SK-N-SH (cell line): ENCODE data around the gene TMEM164. TPM values are rescaled to one million over a fixed set of nuclear protein-coding genes. Genes with fewer than 3 reads are reported as not detected.

Source experiments
- CTCF ChIA-PET: fragments of 300-600, 350-600 bp; formaldehyde crosslinking; extraction: SDS; loops from one replicate; lab custom pipeline; 2021; lab: Yijun Ruan, JAX
- POLR2A ChIA-PET: fragments of 350-600 bp; sonication (Branson Sonifier 250); formaldehyde crosslinking; extraction: SDS; loops from one replicate; lab custom pipeline; 2020; ENCODE audit warnings: antibody characterized with exemption, inconsistent platforms; lab: Yijun Ruan, JAX
- DNase-seq: peaks from one replicate; pipeline ENCODE4 v3.0.0; 2012
- H2AFZ ChIP-seq: fragments of 200-600 bp; sonication (generic); 2 replicates; pipeline ENCODE4 v1.8.1; 2016; ENCODE audit warnings: antibody characterized with exemption, mild to moderate bottlenecking, low read depth
- H3F3A ChIP-seq: fragments of 200-600 bp; sonication (generic); replicated peaks from 2 replicates; pipeline ENCODE3; 2016; ENCODE audit warnings: antibody characterized with exemption, mild to moderate bottlenecking; ENCODE audit not compliant: insufficient read depth
- H3K27ac ChIP-seq, 2 experiments: fragments of 200-500 bp in 1 of 2; fragments of 200-600 bp in 1 of 2; sonication (Bioruptor generic) in 1 of 2; sonication (generic), shearing (Covaris generic) in 1 of 2; 2 replicates each; pipeline versions ENCODE4 v1.5.1 to v1.6.1; 2014 to 2016; ENCODE audit warnings: low read depth in 2 of 2, inconsistent platforms in 1 of 2, low read length in 1 of 2, mild to moderate bottlenecking in 1 of 2, mixed read lengths in 1 of 2
- H3K27me3 ChIP-seq: fragments of 200-600 bp; sonication (generic), shearing (Covaris generic); 2 replicates; pipeline ENCODE4 v1.6.1; 2016; ENCODE audit warnings: mixed run types; ENCODE audit not compliant: insufficient read depth
- H3K36me3 ChIP-seq, 2 experiments: fragments of 200-500 bp in 1 of 2; fragments of 200-600 bp in 1 of 2; sonication (Bioruptor generic) in 1 of 2; sonication (generic) in 1 of 2; replicated peaks in 1 of 2; 2 replicates each; pipeline versions ENCODE3 to v1.5.1; 2014 to 2016; ENCODE audit warnings: low read length in 1 of 2, mild to moderate bottlenecking in 1 of 2; ENCODE audit not compliant: insufficient read depth in 2 of 2, control insufficient read depth in 1 of 2
- H3K4me1 ChIP-seq, 2 experiments: fragments of 200-500 bp in 1 of 2; fragments of 200-600 bp in 1 of 2; sonication (Bioruptor generic) in 1 of 2; sonication (generic), shearing (Covaris generic) in 1 of 2; 2 replicates each; pipeline versions ENCODE4 v1.5.1 to v1.6.1; 2014 to 2016; ENCODE audit warnings: low read depth in 1 of 2, low read length in 1 of 2, mixed run types in 1 of 2; ENCODE audit not compliant: insufficient read depth in 2 of 2, control insufficient read depth in 1 of 2
- H3K4me2 ChIP-seq: fragments of 200-600 bp; sonication (generic), shearing (Covaris generic); 2 replicates; pipeline ENCODE4 v1.6.1; 2017; ENCODE audit warnings: mixed run types
- H3K4me3 ChIP-seq, 2 experiments: fragments of 200-500 bp in 1 of 2; fragments of 200-600 bp in 1 of 2; sonication (Bioruptor generic) in 1 of 2; sonication (generic), shearing (Covaris generic) in 1 of 2; 2 replicates each; pipeline versions ENCODE4 v1.5.1 to v1.8.1; 2014 to 2016; ENCODE audit warnings: low read depth in 2 of 2, inconsistent platforms in 1 of 2, low read length in 1 of 2, mild to moderate bottlenecking in 1 of 2, mixed read lengths in 1 of 2, moderate library complexity in 1 of 2
- H3K79me2 ChIP-seq: fragments of 200-600 bp; sonication (generic); 2 replicates; pipeline ENCODE4 v1.8.1; 2017; ENCODE audit warnings: mild to moderate bottlenecking; ENCODE audit not compliant: insufficient read depth
- H3K9ac ChIP-seq: fragments of 200-600 bp; sonication (generic); 2 replicates; pipeline ENCODE4 v1.6.1; 2017; ENCODE audit warnings: mixed run types
- H3K9me2 ChIP-seq: fragments of 200-600 bp; sonication (generic); 2 replicates; pipeline ENCODE4 v1.6.1; 2017; ENCODE audit warnings: mixed run types
- H3K9me3 ChIP-seq: fragments of 200-600 bp; sonication (generic); 2 replicates; pipeline ENCODE4 v1.6.1; 2017; ENCODE audit warnings: mixed run types, mild to moderate bottlenecking, moderate library complexity
- H4K20me1 ChIP-seq: fragments of 200-600 bp; sonication (generic); 2 replicates; pipeline ENCODE4 v1.6.1; 2017; ENCODE audit warnings: mild to moderate bottlenecking, mixed run types; ENCODE audit not compliant: insufficient read depth
- CTCF ChIP-seq: fragments of 200-600 bp; sonication (generic); IDR thresholded peaks from 2 replicates; pipeline ENCODE4 v1.6.1; 2017; ENCODE audit warnings: antibody characterized with exemption, mild to moderate bottlenecking, moderate library complexity
- ELF1 ChIP-seq: IDR thresholded peaks from 2 replicates; pipeline ENCODE4 v1.4.0; 2012
- EP300 ChIP-seq, 2 experiments: IDR thresholded peaks; 2 replicates each; pipeline versions ENCODE4 v1.4.0 to v1.6.1; 2012; ENCODE audit warnings: borderline replicate concordance in 1 of 2, low read depth in 1 of 2, low read length in 1 of 2
- FOSL2 ChIP-seq: IDR thresholded peaks from 2 replicates; pipeline ENCODE4 v1.4.0; 2012; ENCODE audit warnings: low read depth, mild to moderate bottlenecking, moderate library complexity, borderline replicate concordance
- FOXM1 ChIP-seq: IDR thresholded peaks from 2 replicates; pipeline ENCODE4 v1.4.0; 2012; ENCODE audit warnings: low read depth, mild to moderate bottlenecking
- GABPA ChIP-seq: IDR thresholded peaks from 2 replicates; pipeline ENCODE4 v1.4.0; 2012; ENCODE audit warnings: low read depth, mild to moderate bottlenecking
- GATA2 ChIP-seq: sonication (generic); formaldehyde crosslinking; IDR thresholded peaks from 2 replicates; pipeline ENCODE4 v1.5.0; 2020; ENCODE audit warnings: mild to moderate bottlenecking, missing genetic modification reagents
- IRF3 ChIP-seq: fragments of 150-350 bp; IDR thresholded peaks from 2 replicates; pipeline ENCODE4 v1.6.1; 2016; ENCODE audit warnings: mild to moderate bottlenecking, low read depth, low read length
- MAX ChIP-seq: IDR thresholded peaks from 2 replicates; pipeline ENCODE4 v1.4.0; 2012; ENCODE audit warnings: low read depth
- MEF2A ChIP-seq: IDR thresholded peaks from 2 replicates; pipeline ENCODE4 v1.4.0; 2012; ENCODE audit warnings: low read depth, borderline replicate concordance
- NRF1 ChIP-seq: IDR thresholded peaks from 2 replicates; pipeline ENCODE4 v1.6.1; 2012; ENCODE audit warnings: low read depth, mild to moderate bottlenecking, low read length
- PBX3 ChIP-seq: IDR thresholded peaks from 2 replicates; pipeline ENCODE4; 2012
- POLR2AphosphoS5 ChIP-seq: IDR thresholded peaks from 2 replicates; pipeline ENCODE4 v1.6.1; 2012; ENCODE audit warnings: low read depth, low read length
- RAD21 ChIP-seq: IDR thresholded peaks from 2 replicates; pipeline ENCODE4 v1.6.1; 2012; ENCODE audit warnings: mild to moderate bottlenecking, low read length
- RCOR1 ChIP-seq: fragments of 150-350 bp; IDR thresholded peaks from 2 replicates; pipeline ENCODE4 v1.6.1; 2017; ENCODE audit warnings: antibody characterized with exemption, low read length
- RXRA ChIP-seq: IDR thresholded peaks from 2 replicates; pipeline ENCODE4 v1.4.0; 2012; ENCODE audit warnings: low read depth, mild to moderate bottlenecking, borderline replicate concordance
- TAF1 ChIP-seq: IDR thresholded peaks from 2 replicates; pipeline ENCODE4 v1.6.1; 2012; ENCODE audit warnings: low read depth, mild to moderate bottlenecking, low read length, moderate library complexity, borderline replicate concordance
- TCF12 ChIP-seq: IDR thresholded peaks from 2 replicates; pipeline ENCODE4 v1.4.0; 2012
- TEAD4 ChIP-seq: IDR thresholded peaks from 2 replicates; pipeline ENCODE4 v1.4.0; 2012; ENCODE audit warnings: mild to moderate bottlenecking, borderline replicate concordance; ENCODE audit not compliant: insufficient read depth
- USF1 ChIP-seq: IDR thresholded peaks from 2 replicates; pipeline ENCODE4 v1.4.0; 2012; ENCODE audit warnings: low read depth, borderline replicate concordance
- WGBS: methylation state at CpG from one replicate; pipeline ENCODE4 v1.1.6; 2017; ENCODE audit warnings: low lambda C conversion rate; 5-methylcytosine and 5-hydroxymethylcytosine counted together
- polyA plus RNA-seq, 3 experiments: library from polyadenylated mRNA; depleted of rRNA; stranded (reverse); fragments of >200 nt; gene quantifications; 2 replicates each; pipeline ENCODE4 v1.2.3, GENCODE V29; 2012

TMEM164 gene
- polyA plus RNA-seq, 1 of the 3 experiments (the other 2 are of a cell fraction) = 11.9 TPM

GRCh38 chrX:110161361-110161686 is 158.4 kb downstream of the TMEM164 start:
- ChIA-PET POLR2A (no interaction called here), CTCF (interaction anchor here (1.0 to 19.4 kb wide), 14 partner anchors 8 to 686 kb away, joined by 3 to 315 read pairs (median 5); no protein-coding TSS in a partner anchor)
- Histone ChIP-seq H3K4me1 (no peaks in the 10 kb centered on the region), H3K9me3 (no peaks in the 10 kb centered on the region), H2AFZ (no peak overlapping the region), H3K27ac (no peak overlapping the region), H3K4me3 (no peak overlapping the region), H3F3A (no peaks in the 10 kb centered on the region), H3K9ac (no peak overlapping the region), H3K79me2 (no peaks in the 10 kb centered on the region), H3K9me2 (no peaks in the 10 kb centered on the region), H4K20me1 (no peaks in the 10 kb centered on the region), H3K4me2 (no peak overlapping the region), H3K27me3 (no peaks in the 10 kb centered on the region), H3K36me3 (no peaks in the 10 kb centered on the region)
- DNase-seq = no peak
- WGBS = 60% methylated on average over 1 of the region's 1 CpG
- TF ChIP-seq RXRA = no peak
- no peak for TF ChIP-seq GABPA
- no peak for TF ChIP-seq PBX3
- no peak for TF ChIP-seq RCOR1
- no peak for TF ChIP-seq TEAD4
- no peak for TF ChIP-seq FOSL2
- TF ChIP-seq MAX = no peak
- TF ChIP-seq USF1 = no peak
- no peak for TF ChIP-seq ELF1
- no peak for TF ChIP-seq RAD21
- no peak for TF ChIP-seq GATA2 (CRISPR knock-in tag)
- TF ChIP-seq MEF2A = no peak
- TF ChIP-seq NRF1 = no peak
- TF ChIP-seq IRF3 = no peak
- TF ChIP-seq TAF1 = no peak

- H3K4me2 ChIP-seq = no peak overlapping the region
- no peaks in the 10 kb centered on the region for H3F3A ChIP-seq
- H3K9me3 ChIP-seq = no peaks in the 10 kb centered on the region
- H3K36me3 ChIP-seq = no peaks in the 10 kb centered on the region
- H3K9ac ChIP-seq = no peak overlapping the region
- no peaks in the 10 kb centered on the region for H3K27me3 ChIP-seq
- no CpG with 5 or more reads among the region's 1 CpG for WGBS
- H3K9me2 ChIP-seq = no peaks in the 10 kb centered on the region
- no peak overlapping the region for H3K27ac ChIP-seq
- ChIA-PET POLR2A (no interaction called here), CTCF (interaction anchor here (1.4 to 19.4 kb wide), 5 partner anchors 12 to 251 kb away, joined by 3 to 315 read pairs (median 10); no protein-coding TSS in a partner anchor)
- no peak overlapping the region for H2AFZ ChIP-seq
- H3K4me3 ChIP-seq = no peak overlapping the region
- no peaks in the 10 kb centered on the region for H4K20me1 ChIP-seq
- H3K79me2 ChIP-seq = no peaks in the 10 kb centered on the region
- no peaks in the 10 kb centered on the region for H3K4me1 ChIP-seq
- DNase-seq = no peak
- TF ChIP-seq CTCF (no peak), PBX3 (no peak), FOXM1 (no peak), POLR2AphosphoS5 (no peak), GATA2 (CRISPR knock-in tag) (no peak), EP300 (IDR thresholded peaks at IDR 0.05; ENCODE audit: borderline replicate concordance in 1 of 2, low read depth in 1 of 2, low read length in 1 of 2) (no peak), IRF3 (no peak), TCF12 (no peak)
Measured at GRCh38 chrX:110162131-110162530, 159.2 kb downstream of the TMEM164 start.
